Right renal pelvis (tissue), 4 donors: ENCODE results near the gene C2CD2L. TPM values are rescaled to one million over a fixed set of nuclear protein-coding genes. Genes with fewer than 3 reads are reported as not detected.
"Not testable (repeated sequence)": the region's sequence is repeated elsewhere in the genome, so short reads cannot be mapped to it uniquely, and the experiment has no call there.

ENCODE experiments used
- DNase-seq, 4 donors: peaks; one replicate each; pipeline ENCODE4 v3.0.0-alpha.2; 2013; ENCODE audit warnings: low read depth in 4 of 4, low spot score in 3 of 4, missing footprints in 1 of 4
- polyA plus RNA-seq, 4 donors: library from polyadenylated mRNA; unstranded; fragments of 120-200 nt; gene quantifications; one replicate each; pipeline ENCODE4 v1.2.1, GENCODE V29; 2013; ENCODE audit not compliant: insufficient read length in 4 of 4

The C2CD2L gene
- polyA plus RNA-seq = 10 to 100 TPM; 10.6 to 14.0 (median 11.8) TPM

- peak in 3 of 4 donors; percentile 63 to 80 (median 69) for DNase-seq
These were observed at the start of gene C2CD2L for GRCh38 chr11:119106564-119107537. Gene C2CD2L, plus strand, starts transcription at chr11:119107344. Its CDS starts 398 bp downstream, at chr11:119107742.

DNA sequence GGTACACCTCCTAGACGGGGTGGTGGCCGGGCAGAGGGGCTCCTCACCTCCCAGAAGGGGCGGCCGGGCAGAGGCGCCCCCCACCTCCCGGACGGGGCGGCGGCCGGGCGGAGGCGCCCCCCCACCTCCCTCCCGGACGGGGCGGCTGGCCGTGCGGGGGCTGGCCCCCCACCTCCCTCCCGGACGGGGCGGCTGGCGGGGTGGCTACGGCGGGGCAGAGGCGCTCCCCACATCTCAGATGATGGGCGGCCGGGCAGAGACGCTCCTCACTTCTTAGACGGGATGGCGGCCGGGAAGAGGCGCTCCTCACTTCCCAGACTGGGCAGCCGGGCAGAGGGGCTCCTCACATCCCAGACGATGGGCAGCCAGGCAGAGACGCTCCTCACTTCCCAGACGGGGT is 48.0 kb upstream of the C2CD2L start:
- DNase-seq = not testable (repeated sequence)

DNA sequence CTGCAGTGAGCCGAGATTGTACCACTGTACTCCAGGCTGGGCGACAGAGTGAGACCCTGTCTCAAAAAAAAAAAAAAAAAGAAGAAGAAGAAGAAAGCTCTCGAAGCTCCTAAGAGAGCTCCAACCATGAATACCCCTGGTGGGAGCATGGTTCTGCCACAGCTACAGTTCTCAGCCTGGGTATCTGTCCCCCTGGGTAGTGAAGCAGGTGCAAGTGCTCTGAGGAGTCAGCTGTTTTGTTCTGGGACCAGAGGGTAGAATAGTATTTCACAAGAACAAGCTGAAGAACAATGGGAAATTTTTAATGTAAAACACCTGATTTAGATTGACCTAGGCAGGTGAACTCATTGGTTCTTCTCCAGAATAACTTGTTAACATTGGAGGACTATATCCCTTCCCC is 45.9 kb upstream of the C2CD2L start:
- DNase-seq = no peak

- DNase-seq = no peak
These were observed 44.4 kb upstream of the C2CD2L start for GRCh38 chr11:119062779-119063178.

- no peak for DNase-seq
These were observed 41.8 kb upstream of the C2CD2L start for GRCh38 chr11:119065369-119065768.

DNA sequence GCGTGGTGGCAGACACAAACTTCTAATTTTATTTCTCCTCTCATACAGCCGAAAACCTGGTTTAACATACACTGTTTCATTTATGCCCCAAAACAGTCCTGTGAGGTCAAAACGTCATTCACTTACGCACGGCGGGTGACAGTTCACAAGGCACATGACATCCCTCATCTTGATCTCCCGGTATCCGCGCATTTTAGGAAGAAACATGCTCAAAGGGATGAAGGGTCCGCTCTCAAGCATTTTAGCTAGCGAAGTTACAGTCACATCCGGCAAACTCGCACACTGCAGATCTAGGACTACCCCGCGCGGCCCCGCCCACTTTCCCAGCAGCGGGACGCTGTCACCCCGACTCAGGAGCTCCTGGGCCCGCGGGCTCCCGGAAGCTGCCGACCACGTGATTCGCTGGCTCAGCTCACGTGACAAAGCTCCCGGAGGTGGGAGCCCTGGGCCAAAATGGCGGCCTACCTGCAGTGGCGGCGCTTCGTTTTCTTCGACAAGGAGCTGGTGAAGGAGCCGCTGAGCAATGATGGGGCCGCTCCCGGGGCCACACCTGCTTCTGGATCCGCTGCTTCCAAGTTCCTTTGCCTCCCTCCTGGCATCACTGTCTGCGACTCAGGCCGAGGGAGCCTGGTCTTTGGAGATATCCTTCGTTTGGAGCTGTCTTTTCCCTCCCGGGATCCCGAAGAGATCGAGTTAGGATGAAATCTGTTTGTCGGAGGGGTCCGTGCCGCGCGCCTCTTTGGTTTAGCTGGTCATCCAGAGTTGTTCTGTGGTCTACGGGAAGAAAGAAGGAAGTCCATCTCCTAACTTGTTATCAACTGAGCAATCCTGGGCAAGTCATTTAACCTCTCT is 39.5 kb upstream of the C2CD2L start, which contains the start of gene VPS11:
VPS11 (plus strand) TSS at position 448 of the 852 bp plus-strand sequence; CDS start at position 454, 6 bp downstream.
- DNase-seq = peak; percentile 89 to 93 (median 90)

GRCh38 chr11:119077839-119078238 is 29.3 kb upstream of the C2CD2L start:
- DNase-seq = no peak

- DNase-seq = no peak
These were observed 28.3 kb upstream of the C2CD2L start for GRCh38 chr11:119078675-119079420.

DNA sequence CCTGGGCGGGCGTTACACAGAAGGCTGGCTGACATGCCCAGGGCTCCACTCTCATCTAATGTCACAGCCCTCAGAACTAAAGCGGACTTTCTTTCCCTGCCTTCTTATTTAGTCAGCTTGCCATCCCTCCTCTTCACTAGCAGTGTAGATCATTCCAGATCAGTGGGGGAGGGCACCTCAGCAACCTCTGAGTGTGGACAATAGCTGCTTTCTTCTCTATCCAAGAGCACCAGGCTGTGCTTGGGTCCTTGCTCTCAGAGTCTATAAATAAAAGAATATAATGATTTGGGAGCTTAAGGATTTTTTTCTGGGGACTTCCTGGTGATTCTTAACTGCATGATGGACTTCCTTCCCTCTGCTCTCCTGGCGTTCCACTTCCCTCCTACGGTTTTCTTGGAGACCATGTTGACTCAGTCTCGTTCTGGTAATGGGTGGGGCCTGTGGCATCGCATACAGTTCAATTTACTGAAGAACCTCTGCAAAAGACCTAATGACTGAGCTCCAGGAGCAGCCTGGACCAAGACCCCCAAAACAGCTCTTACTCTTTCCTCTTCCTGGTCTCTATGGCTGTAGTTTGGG is 25.4 kb upstream of the C2CD2L start:
- DNase-seq = no peak

DNA sequence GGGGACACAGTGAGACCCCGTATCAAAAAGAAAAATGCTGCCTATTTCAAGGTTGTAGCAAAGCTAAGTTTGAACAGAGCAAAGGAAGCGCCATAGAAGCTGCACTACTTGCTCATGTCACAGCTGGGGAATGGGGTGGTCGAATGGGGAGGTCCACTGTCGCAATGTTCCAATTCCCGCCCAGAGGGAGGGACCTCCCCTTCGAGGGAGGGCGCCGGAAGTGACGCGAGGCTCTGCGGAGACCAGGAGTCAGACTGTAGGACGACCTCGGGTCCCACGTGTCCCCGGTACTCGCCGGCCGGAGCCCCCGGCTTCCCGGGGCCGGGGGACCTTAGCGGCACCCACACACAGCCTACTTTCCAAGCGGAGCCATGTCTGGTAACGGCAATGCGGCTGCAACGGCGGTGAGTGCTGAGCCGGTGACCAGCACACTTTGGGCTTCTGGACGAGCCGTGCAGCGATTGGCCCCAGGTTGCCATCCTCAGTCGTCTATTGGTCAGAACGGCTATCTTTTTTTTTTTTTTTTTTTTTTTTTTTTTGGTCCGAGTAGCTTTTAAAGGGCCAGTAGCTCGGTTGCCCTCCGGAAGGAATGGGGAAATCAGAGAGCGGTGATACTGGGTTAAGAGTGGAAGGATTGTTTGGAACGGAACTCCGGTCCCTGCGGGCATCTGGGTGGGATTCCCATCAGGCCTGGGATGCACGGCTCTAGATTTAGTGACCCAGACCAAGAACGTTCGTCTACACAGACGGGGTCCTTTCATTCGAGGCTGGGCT is 22.3 kb upstream of the C2CD2L start, which contains the start of gene HMBS:
HMBS (plus strand) TSS at position 219 of the 774 bp plus-strand sequence; CDS start at position 372, 153 bp downstream.
- DNase-seq = peak; percentile 87 to 97 (median 91)

DNA sequence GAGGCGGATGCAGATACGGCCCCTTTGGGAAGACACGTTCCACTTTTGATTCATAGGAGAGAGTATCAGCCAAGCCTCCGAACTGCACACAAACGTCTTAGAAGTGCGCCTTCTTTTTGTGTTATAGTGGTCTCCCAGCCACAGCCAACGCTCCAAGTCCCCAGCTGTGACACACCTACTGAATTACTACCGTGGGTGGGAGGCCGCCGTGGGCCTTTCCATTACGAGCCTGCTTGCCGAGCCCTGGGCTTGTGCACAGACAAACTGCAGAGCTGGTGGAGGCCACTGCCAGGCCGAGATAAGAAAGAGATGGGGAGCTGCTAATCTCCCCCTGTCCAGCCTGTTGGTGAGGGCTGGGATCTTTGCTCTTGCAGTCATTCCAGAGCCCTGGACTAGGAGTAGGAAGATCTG is 21.7 kb upstream of the C2CD2L start:
- no peak for DNase-seq

GRCh38 chr11:119087123-119087522 is 20.0 kb upstream of the C2CD2L start:
- DNase-seq = no peak

DNA sequence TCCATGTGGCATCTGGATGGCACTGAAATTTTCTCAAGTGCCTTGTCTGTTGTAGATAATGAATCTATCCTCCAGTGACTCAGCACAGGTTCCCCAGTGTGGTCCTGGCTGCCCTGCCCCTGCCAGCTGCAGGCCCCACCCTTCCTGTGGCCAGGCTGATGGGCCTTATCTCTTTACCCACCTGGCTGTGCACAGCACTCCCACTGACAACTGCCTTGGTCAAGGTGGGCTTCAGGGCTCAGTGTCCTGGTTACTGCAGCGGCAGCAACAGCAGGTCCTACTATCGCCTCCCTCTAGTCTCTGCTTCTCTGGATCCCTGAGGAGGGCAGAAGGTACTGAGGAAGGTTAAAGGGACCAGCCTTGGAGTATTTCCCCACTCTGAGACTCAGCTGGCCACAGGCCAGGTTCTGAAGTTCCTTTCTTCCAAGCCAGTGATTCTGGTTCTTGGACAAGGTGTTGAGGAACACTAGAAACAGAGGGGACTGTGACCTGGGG is 19.4 kb upstream of the C2CD2L start:
- DNase-seq = no peak

GRCh38 chr11:119088406-119088805 is 18.7 kb upstream of the C2CD2L start:
- no peak for DNase-seq

DNA sequence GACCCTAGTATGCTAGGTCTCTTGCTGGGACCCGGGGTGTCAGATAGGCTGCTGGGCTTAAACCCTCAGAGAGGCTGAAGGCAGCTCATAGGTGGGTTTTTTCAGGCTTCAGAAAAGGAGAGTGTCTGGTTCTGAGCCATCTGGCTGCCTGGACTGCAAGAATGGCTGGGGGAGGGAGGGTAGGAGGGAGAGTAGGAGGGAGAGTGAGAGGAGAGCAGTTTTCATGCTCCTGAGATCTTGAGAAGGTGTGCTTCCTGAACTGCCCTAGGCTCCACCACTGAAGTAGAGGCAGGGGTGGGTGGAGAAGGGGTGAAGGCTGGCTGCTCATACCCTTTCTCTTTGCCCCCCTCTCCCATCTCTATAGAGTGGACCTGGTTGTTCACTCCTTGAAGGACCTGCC is 17.8 kb upstream of the C2CD2L start:
- DNase-seq = no peak

DNA sequence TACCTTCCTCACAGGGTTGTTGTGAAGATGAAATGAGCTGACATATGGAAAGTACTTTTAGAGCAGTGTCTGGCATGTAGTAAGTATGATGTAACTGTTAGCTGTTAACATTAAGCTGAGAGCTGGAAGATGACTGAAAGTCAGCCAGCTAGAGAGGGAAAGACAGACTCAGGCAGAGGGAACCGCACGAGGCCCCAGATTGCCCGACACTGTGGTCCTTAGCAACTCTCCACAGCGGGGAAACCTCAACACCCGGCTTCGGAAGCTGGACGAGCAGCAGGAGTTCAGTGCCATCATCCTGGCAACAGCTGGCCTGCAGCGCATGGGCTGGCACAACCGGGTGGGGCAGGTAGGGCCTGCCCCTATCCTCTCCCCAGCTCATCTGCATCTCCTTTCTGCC is 16.0 kb upstream of the C2CD2L start:
- DNase-seq = no peak

DNA sequence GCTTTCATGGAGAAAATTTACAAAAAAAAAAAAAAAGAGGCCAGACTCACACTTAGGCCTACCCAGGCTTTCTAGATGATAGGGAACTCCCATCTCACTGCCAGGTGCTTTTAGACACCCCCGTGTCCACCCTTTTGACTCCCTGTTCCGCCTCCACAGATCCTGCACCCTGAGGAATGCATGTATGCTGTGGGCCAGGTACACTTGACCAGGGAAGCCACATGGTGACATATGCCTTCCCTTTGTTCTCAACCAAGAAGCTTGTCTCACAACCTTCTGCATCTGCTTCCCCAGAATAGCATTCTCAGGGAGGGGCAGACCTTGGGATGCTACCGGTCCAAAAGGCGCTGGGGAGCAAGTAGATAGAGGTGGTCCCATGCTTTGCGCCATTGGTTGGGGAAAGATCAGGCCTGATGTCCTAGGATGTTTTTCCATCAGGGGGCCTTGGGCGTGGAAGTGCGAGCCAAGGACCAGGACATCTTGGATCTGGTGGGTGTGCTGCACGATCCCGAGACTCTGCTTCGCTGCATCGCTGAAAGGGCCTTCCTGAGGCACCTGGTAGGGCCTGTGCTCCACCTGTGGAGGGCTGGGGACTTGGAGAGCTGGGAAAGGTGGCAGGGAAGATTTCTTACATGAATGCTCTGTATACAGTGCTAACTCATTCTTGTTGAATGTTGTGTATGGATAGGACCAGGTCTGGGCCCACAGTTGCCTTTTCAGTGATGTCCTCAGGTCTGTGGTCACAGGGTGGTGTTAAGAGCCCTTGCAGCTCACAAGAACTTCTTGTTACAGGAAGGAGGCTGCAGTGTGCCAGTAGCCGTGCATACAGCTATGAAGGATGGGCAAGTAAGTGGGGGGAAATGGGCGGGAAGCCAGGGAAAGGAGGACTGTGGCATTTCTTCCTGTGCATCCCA is 14.9 kb upstream of the C2CD2L start:
- DNase-seq = no peak
